HG02852 (cell line): ENCODE results near the gene NKX3-2.
A peak's percentile ranks its signal among the peaks of the same experiment; 100 is the strongest.
"Not testable (repeated sequence)": the region's sequence is repeated elsewhere in the genome, so short reads cannot be mapped to it uniquely, and the experiment has no call there.

Source experiments
- ATAC-seq: cut with Tn5 transposase; IDR thresholded peaks from one replicate; pipeline ENCODE4 v1.9.1; 2021; ENCODE audit warnings: mild to moderate bottlenecking, moderate library complexity; ENCODE audit not compliant: unreplicated experiment

NKX3-2 gene

DNA sequence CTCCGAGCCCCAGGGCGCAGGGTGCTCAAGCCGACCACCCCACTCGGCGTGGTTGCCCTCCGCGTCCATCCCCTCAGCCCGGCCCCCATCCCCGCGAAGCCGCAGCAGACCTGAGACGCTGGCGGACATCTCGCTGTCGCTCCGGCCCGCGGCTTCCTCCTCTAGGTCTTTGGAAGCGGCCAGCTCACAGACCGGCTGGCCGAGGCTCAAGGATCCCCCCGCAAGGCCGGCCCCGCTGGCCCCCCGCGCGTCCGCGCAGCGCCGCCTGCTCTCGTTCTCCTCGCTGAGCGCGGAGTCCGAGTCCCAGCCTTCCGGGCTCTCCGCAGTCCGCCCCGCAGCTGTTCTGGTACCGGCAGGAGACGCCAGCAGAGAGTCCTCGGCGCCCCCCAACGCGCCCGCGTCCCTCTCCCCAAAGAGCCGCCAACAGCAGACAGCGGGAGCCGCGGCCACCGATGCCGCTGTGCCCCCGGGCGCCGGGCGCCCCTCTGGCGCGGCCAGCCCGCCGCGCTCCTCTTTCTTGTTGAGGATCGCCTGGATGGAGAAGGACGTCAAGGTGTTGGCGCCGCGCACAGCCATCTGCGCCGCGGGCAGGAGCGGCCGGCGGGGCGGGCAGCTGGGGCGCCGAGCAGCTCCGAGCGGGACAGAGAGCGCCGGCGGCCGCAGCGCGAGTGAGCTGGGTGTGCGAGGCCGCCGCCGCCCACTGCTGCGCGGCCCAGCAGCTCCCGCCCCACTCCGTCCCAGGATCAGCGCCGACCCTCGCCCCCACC lies at the start of gene NKX3-2:
Gene NKX3-2, minus strand, starts transcription at position 670 of the 767 bp plus-strand sequence. Its CDS starts 94 bp downstream, at position 576.
- ATAC-seq: no peak

DNA sequence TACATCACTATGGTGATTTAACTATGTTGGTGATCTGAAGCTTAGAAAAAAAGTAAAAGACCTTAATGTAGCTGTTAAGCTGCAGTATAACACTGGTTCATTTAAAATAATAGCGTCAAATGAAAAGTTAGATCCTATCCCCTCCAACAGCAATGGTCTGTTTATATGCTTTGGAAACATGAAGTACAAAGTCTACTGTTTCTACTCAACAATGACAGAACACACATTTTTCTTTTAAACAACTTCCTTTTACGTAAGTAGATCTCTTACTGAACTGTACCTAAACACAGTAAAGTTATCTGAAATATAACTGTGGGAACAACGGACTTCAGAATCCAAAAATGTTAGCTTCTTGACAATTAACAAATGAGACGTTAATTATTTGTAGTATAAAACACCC lies 47.9 kb upstream of the NKX3-2 start:
- no peak for ATAC-seq

GRCh38 chr4:13590766-13591165 lies 46.5 kb upstream of the NKX3-2 start:
- ATAC-seq: no peak

DNA sequence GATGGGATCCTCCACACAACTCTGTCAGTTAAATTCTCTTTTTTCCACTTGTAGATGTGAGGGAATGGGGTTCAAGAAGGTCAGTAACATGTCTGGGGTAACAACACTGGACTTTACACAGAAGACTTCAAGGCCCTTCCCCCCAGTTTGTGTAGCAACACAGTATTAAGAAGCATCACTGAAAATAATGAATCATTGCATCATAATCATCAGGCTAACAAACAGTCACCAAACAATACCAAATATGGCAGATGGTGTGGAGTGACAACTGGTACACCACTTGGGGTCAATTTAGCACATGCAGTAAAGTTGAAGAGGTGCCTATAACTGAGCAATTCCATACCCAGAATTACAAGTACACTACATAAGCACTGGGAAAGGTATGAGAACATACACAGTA lies 44.6 kb upstream of the NKX3-2 start:
- ATAC-seq: no peak

- no peak for ATAC-seq
These were observed 40.2 kb upstream of the NKX3-2 start for GRCh38 chr4:13584481-13584880.

- ATAC-seq: no peak
These were observed 35.7 kb upstream of the NKX3-2 start for GRCh38 chr4:13580036-13580435.

DNA sequence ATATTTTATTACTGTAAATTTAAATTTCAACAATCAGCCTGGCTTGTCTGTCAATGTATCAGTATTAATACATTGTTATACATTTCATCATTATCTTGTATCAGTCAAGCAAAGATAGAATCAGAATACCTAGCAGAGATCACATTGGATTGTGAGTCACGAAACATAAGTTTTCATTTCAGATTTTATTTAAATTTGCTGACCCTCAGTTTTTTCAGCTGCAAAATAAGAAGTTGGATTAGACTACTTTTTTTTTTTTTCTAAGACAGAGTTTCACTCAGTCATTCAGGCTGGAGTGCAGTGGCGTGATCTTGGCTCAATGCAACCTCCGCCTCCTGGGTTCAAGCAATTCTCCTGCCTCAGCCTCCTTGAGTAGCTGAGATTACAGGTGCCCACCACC lies 33.4 kb upstream of the NKX3-2 start:
- no peak for ATAC-seq

DNA sequence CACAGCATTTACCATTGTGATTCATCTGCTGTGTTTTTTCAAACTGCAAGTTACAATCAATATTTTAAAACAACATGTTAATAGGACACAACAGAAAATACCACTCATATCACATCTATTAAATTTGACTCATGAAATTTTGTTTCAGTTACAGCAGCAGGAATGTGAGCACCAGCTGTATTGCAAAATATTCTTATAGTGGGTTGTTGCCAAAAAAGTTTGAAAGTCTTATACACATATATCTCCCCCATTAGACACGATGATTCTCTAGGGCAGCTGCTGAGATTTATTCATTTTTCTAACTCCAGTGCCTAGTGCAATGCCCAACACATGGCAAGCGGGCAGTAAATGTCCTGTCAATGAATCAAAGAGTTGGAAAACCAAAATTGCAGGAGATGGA lies 26.6 kb upstream of the NKX3-2 start:
- no peak for ATAC-seq

DNA sequence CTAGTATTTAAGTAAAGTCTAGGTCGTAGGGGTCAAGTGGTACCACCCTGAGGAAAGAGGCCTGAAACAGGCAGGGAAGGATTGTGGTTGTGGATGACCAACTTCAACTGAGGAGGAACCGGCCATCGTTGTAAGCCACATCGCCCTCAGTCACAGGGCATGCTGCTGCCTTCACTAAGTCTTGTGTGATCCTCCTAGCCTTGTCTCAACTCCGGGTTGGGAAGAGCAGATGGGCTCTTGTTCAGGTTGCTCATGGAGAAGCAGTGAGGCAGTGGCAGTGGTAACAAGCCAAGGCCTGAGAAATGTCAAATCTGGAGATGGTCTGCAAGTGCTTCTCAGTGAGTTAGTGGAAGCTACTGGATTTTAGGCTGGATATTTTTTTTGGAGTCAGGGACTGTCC lies 22.8 kb upstream of the NKX3-2 start:
- ATAC-seq: no peak

GRCh38 chr4:13562876-13563275 lies 18.6 kb upstream of the NKX3-2 start:
- ATAC-seq: no peak

DNA sequence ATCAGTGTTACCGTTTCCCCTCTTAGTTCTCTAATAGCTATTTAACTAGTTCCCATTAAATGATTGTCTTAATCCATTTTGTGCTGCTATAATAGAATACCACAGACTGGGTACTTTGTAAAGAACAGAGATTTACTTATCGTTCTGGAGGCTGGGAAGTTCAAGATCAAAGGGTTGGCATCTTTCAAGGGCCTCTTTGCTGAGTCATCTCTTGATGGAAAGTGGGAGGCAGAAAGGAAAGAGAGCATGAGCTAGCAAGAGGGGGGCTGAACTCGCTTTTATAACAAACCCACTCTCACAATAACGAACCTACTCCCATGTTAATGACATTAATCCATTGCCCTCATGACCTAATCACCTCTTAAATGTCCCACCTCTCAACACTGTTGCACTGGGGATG lies 17.4 kb upstream of the NKX3-2 start:
- ATAC-seq: no peak

DNA sequence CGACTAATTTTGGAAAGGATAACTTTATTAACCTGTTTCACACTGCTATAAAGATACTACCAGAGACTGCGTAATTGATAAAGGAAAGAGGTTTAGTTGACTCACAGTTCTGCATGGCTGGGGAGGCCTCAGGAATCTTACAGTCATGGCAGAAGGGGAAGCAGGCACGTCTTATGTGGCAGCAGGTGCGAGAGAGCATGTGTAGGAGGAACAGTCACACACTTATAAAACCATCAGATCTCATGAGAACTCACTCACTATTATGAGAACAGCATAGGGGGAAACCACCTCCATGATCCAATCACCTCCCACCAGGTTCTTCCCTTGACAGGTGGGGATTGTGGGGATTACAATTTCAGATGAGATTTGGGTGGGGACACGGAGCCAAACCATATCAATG lies 15.8 kb upstream of the NKX3-2 start:
- ATAC-seq: not testable (repeated sequence)

DNA sequence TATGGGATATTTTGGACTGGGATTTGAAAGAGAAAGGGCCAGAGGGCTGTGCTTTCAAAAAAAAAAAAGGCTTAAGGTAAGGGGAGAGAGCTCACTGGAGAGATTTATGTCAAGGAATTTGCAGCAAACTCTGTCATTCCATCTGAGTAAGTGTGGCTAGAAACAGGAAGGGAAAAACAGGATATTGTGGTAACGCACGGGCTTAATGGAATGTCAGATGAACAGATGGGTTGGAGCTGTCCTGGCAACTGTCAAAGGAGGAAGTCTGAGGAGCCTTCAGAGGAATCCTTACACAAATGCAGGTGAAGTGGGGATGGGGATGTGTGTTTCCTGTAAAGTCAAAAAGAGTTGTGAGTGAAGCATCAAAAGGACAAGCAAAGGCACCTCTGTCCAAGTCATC lies 15.1 kb upstream of the NKX3-2 start:
- ATAC-seq: no peak

GRCh38 chr4:13558881-13559280 lies 14.6 kb upstream of the NKX3-2 start:
- no peak for ATAC-seq

GRCh38 chr4:13555325-13555724 lies 11.0 kb upstream of the NKX3-2 start:
- ATAC-seq: no peak

GRCh38 chr4:13553081-13553480 lies 8.8 kb upstream of the NKX3-2 start:
- ATAC-seq: no peak

DNA sequence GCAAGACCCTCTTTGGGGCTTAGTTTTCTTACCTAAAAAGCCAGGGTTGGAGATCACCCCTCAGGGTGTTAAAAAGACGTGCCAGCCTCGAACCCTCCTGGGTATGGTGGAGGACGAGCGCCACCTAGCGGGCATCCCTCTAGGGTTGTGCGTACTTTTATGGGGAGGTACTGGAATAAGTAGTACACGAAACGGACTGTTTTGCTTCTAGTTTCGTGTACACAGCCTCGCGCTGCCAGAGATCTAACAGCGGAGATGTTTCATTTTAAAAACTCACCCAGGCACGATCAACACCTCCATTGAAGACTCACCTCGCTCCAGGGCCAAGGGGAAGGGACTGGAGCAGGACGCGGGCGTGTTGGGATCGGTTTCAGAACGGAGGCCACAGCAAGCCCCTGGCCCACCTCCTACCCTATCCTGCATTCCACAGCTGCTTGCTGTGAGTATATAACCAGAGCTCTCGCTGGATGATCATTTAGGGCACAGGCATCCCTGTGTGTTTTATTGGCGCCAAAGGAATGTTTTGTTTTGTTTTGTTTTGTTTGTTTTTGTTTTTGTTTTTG lies 4.8 kb upstream of the NKX3-2 start:
- peak; percentile 71 for ATAC-seq

GRCh38 chr4:13548059-13548983 lies 4.0 kb upstream of the NKX3-2 start:
- ATAC-seq: no peak

DNA sequence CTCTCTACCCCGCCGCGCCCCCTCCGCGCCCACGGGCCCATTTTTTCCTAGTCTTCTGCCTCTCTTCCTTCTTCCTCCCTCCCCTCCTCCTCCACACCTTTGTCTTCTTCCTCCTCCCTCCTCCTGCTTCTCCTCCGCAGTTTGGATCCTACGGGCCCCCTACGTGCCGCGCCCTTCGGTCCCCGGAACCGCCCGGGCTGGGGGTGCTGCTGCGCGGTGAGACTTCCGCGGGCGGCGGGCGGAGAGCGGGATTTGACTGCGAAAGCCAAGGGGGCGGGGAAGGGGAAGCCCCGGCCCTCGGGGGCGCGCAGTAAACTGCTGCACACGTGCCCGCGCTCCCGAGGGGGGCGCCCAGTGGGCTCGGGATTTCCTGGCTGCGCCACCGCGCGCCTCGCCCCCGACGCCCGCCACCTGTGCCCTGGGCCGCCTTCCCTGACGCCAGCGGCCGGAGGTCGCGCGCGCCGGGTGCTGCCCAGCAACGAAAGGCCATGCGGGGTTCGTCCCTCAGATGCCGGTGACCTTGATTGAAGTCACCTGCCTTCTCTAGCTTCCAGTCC lies 3.3 kb upstream of the NKX3-2 start:
- ATAC-seq: no peak

- no peak for ATAC-seq
These were observed 2.7 kb upstream of the NKX3-2 start for GRCh38 chr4:13546941-13547484.
